ENCODE measurements around the gene EHD3.

Gene EHD3

DNA sequence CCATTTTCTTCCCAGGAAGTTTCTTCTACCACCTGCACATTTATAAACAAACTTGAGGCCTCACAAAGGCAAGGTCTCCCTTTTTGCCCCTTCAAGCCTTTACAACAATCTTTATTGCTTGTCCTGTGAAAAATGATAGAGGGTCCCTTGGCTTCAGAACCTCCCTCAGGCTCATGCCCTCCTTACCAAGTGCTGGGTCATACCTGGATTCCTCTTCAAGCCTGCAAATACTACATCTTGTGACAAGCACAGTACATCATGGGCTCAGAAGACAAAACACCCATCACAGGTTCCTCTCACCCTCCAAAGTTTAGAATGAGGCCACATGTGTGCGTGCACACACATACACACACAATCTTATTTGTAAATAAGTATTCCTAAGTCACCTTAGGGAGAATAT lies 25.7 kb upstream of the EHD3 start:
- no peak for DNase-seq (ENCODE audit: low read depth)
- no peak overlapping the region for H3K4me3 ChIP-seq (ENCODE audit: low read depth, low read length)
- TF ChIP-seq, protein P1, sequence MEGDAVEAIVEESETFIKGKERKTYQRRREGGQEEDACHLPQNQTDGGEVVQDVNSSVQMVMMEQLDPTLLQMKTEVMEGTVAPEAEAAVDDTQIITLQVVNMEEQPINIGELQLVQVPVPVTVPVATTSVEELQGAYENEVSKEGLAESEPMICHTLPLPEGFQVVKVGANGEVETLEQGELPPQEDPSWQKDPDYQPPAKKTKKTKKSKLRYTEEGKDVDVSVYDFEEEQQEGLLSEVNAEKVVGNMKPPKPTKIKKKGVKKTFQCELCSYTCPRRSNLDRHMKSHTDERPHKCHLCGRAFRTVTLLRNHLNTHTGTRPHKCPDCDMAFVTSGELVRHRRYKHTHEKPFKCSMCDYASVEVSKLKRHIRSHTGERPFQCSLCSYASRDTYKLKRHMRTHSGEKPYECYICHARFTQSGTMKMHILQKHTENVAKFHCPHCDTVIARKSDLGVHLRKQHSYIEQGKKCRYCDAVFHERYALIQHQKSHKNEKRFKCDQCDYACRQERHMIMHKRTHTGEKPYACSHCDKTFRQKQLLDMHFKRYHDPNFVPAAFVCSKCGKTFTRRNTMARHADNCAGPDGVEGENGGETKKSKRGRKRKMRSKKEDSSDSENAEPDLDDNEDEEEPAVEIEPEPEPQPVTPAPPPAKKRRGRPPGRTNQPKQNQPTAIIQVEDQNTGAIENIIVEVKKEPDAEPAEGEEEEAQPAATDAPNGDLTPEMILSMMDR (conservative IDR thresholded peaks at IDR 0.05; ENCODE audit: low read depth, low read length), result no peak

DNA sequence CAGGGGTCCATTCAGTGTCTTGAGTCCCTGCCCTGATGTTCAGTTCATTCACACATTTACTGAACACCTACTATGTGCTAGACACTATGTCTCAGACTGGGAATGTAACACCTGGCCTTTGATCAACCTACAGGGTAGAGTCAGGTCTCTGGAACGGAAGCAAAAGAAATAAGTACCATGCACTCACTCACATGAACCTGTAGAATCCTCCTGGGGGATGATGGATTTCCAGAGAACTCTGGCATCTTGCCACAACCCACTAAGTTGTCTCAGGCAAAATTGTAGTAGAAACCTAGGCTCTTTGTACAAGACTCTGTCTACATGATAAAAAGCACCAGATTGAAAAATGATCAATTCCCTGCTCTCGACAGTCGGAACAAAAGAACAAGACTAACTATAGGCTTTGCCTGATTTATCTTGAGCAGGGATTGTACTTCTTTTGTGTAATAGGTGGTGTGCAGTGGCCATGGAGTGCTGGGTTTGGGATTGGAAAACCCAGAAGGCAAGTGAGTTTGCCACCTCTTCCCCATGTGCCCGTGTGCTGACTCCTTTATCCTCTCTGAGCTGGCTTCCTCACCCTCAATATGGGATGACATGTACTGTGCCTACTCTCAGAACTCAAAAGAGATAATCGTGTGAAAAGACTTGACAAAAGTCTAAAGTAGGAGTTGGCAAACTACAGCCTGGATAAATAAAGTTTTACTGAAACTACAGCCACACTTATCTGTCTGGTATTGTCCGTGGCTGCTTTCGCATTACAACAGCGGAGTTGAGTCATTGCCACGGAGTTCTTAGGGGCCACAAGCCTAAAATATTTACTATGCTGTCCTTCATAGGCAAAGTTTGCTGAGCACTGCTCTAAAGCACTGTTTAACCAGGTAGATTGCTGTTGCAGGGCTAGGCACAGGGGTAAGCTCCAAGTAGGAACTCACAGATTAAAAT lies 21.0 kb upstream of the EHD3 start:
- no peak for DNase-seq (ENCODE audit: low read depth)
- TF ChIP-seq, protein P1 (conservative IDR thresholded peaks at IDR 0.05; ENCODE audit: low read depth, low read length), result no peak
- no peak overlapping the region for H3K4me3 ChIP-seq (ENCODE audit: low read depth, low read length)

GRCh38 chr2:31213601-31214443 lies 20.1 kb upstream of the EHD3 start:
- TF ChIP-seq, protein P1 (conservative IDR thresholded peaks at IDR 0.05; ENCODE audit: low read depth, low read length), result no peak

GRCh38 chr2:31214444-31214915 lies 19.5 kb upstream of the EHD3 start:
- TF ChIP-seq, protein P1 (conservative IDR thresholded peaks at IDR 0.05; ENCODE audit: low read depth, low read length), result no peak
- H3K4me3 ChIP-seq (ENCODE audit: low read depth, low read length), result no peak overlapping the region

More at GRCh38 chr2:31213601-31214443, 20.1 kb upstream of the EHD3 start:
- no peak for DNase-seq (ENCODE audit: low read depth)
- no peak overlapping the region for H3K4me3 ChIP-seq (ENCODE audit: low read depth, low read length)

GRCh38 chr2:31216734-31217133 lies 17.2 kb upstream of the EHD3 start:
- no peak overlapping the region for H3K4me3 ChIP-seq (ENCODE audit: low read depth, low read length)
- TF ChIP-seq, protein P1 (conservative IDR thresholded peaks at IDR 0.05; ENCODE audit: low read depth, low read length), result no peak
- no peak for DNase-seq (ENCODE audit: low read depth)

More at GRCh38 chr2:31214444-31214915, 19.5 kb upstream of the EHD3 start:
- no peak for DNase-seq (ENCODE audit: low read depth)

- TF ChIP-seq, protein P1 (conservative IDR thresholded peaks at IDR 0.05; ENCODE audit: low read depth, low read length), result no peak
- no peak within 1 kb of the TSS for H3K4me3 ChIP-seq (ENCODE audit: low read depth, low read length)
Observed at GRCh38 chr2:31217465-31218200, 16.3 kb upstream of the EHD3 start, which contains the start of gene CAPN14. Gene CAPN14, minus strand, starts transcription at chr2:31217515. Its CDS starts 12,068 bp downstream, at chr2:31205447.

More at GRCh38 chr2:31217465-31218200, 16.3 kb upstream of the EHD3 start, which contains the start of gene CAPN14:
- DNase-seq (ENCODE audit: low read depth), result no peak

All from choroid plexus epithelial cell (primary cell).